ENCODE measurements around the gene TEX11.

TEX11 gene

GRCh38 chrX:70485466-70485865 is 423.0 kb downstream of the TEX11 start:
- no peak for DNase-seq

- no peak for DNase-seq
Measured at GRCh38 chrX:70482300-70482699, 426.2 kb downstream of the TEX11 start.

DNA sequence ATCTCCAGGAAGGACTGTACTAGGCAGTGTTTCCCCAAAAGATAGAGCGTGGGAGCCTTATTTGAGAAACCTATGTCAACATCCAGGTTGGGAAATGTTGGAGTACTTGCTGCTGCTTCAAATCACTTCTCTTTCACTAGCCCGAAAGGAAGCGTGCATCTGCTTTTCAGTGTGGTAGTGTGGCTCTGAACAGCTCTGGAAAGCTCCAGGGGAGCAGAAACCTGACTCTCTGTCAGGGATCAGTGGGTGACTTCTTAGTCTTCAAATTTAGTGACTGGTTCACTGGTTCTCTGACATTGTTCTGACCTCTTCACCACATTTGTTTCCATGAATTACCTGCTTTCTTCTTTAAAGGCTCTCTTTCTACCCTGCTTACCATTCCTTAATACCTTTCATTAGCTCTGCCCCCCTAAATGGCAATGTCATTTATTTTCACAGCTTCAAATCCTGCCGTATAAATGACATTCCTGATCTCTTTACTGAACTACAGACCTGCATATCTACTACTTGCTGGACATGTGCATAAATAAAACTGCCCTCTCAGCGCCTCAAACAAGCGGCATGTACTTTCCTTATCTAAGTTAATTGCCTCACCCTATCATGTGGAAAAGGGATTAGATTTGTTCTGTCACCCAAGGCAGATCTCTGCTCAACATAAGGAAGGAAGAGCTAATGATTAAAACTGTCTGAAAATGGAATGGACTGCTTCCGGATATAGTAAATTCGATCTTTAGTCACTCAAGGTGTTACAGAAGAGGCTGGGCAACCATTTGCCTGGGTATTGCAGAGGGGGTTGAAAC is 426.8 kb downstream of the TEX11 start:
- DNase-seq = no peak

- DNase-seq = no peak
Measured at GRCh38 chrX:70480660-70481018, 427.9 kb downstream of the TEX11 start.

GRCh38 chrX:70479922-70480659 is 428.4 kb downstream of the TEX11 start:
- DNase-seq = no peak

DNA sequence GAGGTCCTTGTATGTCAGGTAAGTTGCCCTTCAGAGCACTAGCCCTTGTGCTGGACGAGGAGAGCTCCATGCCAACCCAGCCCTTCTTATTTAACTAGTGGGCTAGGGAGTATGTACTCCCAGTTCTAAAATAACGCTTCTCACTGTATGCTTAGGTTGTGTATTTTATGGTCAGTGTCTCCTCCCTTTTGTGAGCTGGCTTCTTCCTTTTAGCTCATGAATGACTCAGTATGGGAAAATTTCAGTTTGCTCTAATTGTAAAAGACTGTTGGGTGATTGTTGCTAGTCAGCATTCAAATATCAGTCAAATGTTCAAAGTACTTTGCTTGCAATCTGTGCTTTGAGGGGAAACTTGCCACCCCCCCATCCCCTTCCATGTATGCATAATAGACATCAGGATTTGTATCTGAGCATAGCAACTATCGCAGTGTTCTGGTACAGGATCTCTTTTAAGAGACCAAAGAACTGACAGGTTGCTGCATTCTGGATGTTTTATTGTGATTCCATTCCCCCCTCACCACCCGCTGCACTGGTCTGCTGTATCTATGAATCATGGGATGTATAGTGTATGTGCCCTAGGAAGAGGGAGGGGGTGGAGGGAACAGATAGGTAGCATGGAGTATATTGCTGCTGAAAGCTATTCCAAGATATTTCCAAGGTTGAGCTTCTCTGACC is 429.1 kb downstream of the TEX11 start:
- no peak for DNase-seq
